HEK293 (cell line): ENCODE results near the gene FILIP1L.

Experiments
- ELK4 ChIP-seq: IDR thresholded peaks from 2 replicates; pipeline ENCODE4 v1.6.1; 2011; ENCODE audit warnings: mild to moderate bottlenecking, low read depth, low read length, borderline replicate concordance
- TRIM28 ChIP-seq: IDR thresholded peaks from 2 replicates; pipeline ENCODE4 v1.6.1; 2011; ENCODE audit warnings: low read length, control low read depth, borderline replicate concordance
- ZBTB8A ChIP-seq: fragments of 450-650 bp; formaldehyde crosslinking; IDR thresholded peaks from 2 replicates; pipeline ENCODE4 v1.5.1; 2016; ENCODE audit warnings: missing biosample characterization, missing genetic modification characterization
- ZNF24 ChIP-seq: fragments of 450-650 bp; formaldehyde crosslinking; IDR thresholded peaks from 2 replicates; pipeline ENCODE4 v1.5.1; 2016; ENCODE audit warnings: missing biosample characterization, missing genetic modification characterization
- ZNF274 ChIP-seq, 2 experiments: fragments of 200-500 bp in 1 of 2; fragments of 450-650 bp in 1 of 2; sonication (Bioruptor generic) in 1 of 2; formaldehyde crosslinking in 1 of 2; IDR thresholded peaks; 2 replicates each; pipeline versions ENCODE4 v1.5.1 to v1.6.1; 2014 to 2016; ENCODE audit warnings: borderline replicate concordance in 1 of 2, inconsistent platforms in 1 of 2, low read length in 1 of 2, missing biosample characterization in 1 of 2, missing genetic modification characterization in 1 of 2
- ZNF558 ChIP-seq: fragments of 450-650 bp; formaldehyde crosslinking; IDR thresholded peaks from 2 replicates; pipeline ENCODE4 v1.5.1; 2016; ENCODE audit warnings: missing biosample characterization, missing genetic modification characterization
- TF ChIP-seq, protein P1 (sequence below): fragments of 450-650 bp; formaldehyde crosslinking; IDR thresholded peaks from 2 replicates; pipeline ENCODE4 v1.5.1; 2016; ENCODE audit warnings: missing biosample characterization, missing genetic modification characterization
- TF ChIP-seq, protein P2 (sequence below): fragments of 450-650 bp; formaldehyde crosslinking; IDR thresholded peaks from 2 replicates; pipeline ENCODE4 v1.5.1; 2016; ENCODE audit warnings: missing biosample characterization, missing genetic modification characterization, low read depth

- TF ChIP-seq ZBTB8A (tag by site-specific recombination) (no peak), ELK4 (no peak), ZNF558 (tag by site-specific recombination) (no peak), ZNF274 (IDR thresholded peaks at IDR 0.05; ENCODE audit: low read length) (no peak), ZNF274 (tag by site-specific recombination; IDR thresholded peaks at IDR 0.05; ENCODE audit: borderline replicate concordance) (no peak), ZNF24 (no peak), TRIM28 (no peak)
- TF ChIP-seq, protein P1, sequence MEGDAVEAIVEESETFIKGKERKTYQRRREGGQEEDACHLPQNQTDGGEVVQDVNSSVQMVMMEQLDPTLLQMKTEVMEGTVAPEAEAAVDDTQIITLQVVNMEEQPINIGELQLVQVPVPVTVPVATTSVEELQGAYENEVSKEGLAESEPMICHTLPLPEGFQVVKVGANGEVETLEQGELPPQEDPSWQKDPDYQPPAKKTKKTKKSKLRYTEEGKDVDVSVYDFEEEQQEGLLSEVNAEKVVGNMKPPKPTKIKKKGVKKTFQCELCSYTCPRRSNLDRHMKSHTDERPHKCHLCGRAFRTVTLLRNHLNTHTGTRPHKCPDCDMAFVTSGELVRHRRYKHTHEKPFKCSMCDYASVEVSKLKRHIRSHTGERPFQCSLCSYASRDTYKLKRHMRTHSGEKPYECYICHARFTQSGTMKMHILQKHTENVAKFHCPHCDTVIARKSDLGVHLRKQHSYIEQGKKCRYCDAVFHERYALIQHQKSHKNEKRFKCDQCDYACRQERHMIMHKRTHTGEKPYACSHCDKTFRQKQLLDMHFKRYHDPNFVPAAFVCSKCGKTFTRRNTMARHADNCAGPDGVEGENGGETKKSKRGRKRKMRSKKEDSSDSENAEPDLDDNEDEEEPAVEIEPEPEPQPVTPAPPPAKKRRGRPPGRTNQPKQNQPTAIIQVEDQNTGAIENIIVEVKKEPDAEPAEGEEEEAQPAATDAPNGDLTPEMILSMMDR (tag by site-specific recombination): no peak
- TF ChIP-seq, protein P2, sequence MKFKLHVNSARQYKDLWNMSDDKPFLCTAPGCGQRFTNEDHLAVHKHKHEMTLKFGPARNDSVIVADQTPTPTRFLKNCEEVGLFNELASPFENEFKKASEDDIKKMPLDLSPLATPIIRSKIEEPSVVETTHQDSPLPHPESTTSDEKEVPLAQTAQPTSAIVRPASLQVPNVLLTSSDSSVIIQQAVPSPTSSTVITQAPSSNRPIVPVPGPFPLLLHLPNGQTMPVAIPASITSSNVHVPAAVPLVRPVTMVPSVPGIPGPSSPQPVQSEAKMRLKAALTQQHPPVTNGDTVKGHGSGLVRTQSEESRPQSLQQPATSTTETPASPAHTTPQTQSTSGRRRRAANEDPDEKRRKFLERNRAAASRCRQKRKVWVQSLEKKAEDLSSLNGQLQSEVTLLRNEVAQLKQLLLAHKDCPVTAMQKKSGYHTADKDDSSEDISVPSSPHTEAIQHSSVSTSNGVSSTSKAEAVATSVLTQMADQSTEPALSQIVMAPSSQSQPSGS: no peak
Measured at GRCh38 chr3:100144255-100144866, 30.1 kb upstream of the FILIP1L start.
